Endothelial cell of umbilical vein (primary cell): ENCODE data around the gene AGPS.

Experiments used
- CTCF ChIP-seq, 2 donors: IDR thresholded peaks; 1 replicate in 1 of 2; 2 replicates in 1 of 2; pipeline ENCODE4 v1.5.1; 2011; ENCODE audit warnings: low read length in 2 of 2, mild to moderate bottlenecking in 2 of 2, moderate library complexity in 2 of 2, control low read depth in 1 of 2, inconsistent platforms in 1 of 2, low read depth in 1 of 2; ENCODE audit not compliant: insufficient read depth in 1 of 2; ENCODE audit errors: extremely low read depth in 1 of 2
- EZH2 ChIP-seq: IDR thresholded peaks from 2 replicates; pipeline ENCODE4 v1.6.1; 2012; ENCODE audit warnings: borderline replicate concordance, low read depth, mild to moderate bottlenecking, moderate library complexity, low read length, inconsistent platforms; ENCODE audit not compliant: severe bottlenecking
- FOS ChIP-seq: IDR thresholded peaks from 2 replicates; pipeline ENCODE4 v1.6.1; 2011; ENCODE audit warnings: mild to moderate bottlenecking, low read length, moderate library complexity, borderline replicate concordance; ENCODE audit not compliant: insufficient read depth
- GATA2 ChIP-seq: IDR thresholded peaks from 2 replicates; pipeline ENCODE4 v1.7.0; 2011; ENCODE audit warnings: low read depth, mild to moderate bottlenecking, moderate library complexity, mixed read lengths, low read length; ENCODE audit not compliant: insufficient read length, insufficient read depth
- JUN ChIP-seq: IDR thresholded peaks from 2 replicates; pipeline ENCODE4 v1.6.1; 2011; ENCODE audit warnings: borderline replicate concordance, low read depth; ENCODE audit not compliant: insufficient read length, insufficient read depth
- MAX ChIP-seq: IDR thresholded peaks from 2 replicates; pipeline ENCODE4 v1.6.1; 2011; ENCODE audit not compliant: insufficient read depth, insufficient read length
- POLR2A ChIP-seq: IDR thresholded peaks from 2 replicates; pipeline ENCODE4 v1.6.1; 2012; ENCODE audit warnings: low read depth, mild to moderate bottlenecking, control low read depth, low read length
- POLR2AphosphoS5 ChIP-seq: IDR thresholded peaks from 2 replicates; pipeline ENCODE4 v1.6.1; 2012; ENCODE audit warnings: low read depth, mild to moderate bottlenecking, control low read depth, low read length, moderate library complexity; ENCODE audit not compliant: insufficient read depth

- TF ChIP-seq POLR2AphosphoS5 (no peak), CTCF (IDR thresholded peaks at IDR 0.05; ENCODE audit: extremely low read depth in 1 of 2, insufficient read depth in 1 of 2, low read depth in 1 of 2, low read length in 2 of 2) (no peak), POLR2A (no peak), MAX (no peak), EZH2 (no peak), JUN (no peak), GATA2 (no peak), FOS (no peak)
Measured at GRCh38 chr2:177541258-177541991, 148.9 kb downstream of the AGPS start.
